Breast epithelium (tissue), 3 donors: ENCODE data around the gene CUBN.

Experiments used
- CTCF ChIP-seq, 3 donors: fragments of 450-650 bp; IDR thresholded peaks; one replicate each; pipeline ENCODE4 v1.5.1; 2016 to 2017; ENCODE audit warnings: antibody characterized with exemption in 3 of 3, mild to moderate bottlenecking in 3 of 3, moderate library complexity in 3 of 3
- POLR2A ChIP-seq: fragments of 450-650 bp; IDR thresholded peaks from one replicate; pipeline ENCODE4 v1.6.1; 2016; ENCODE audit warnings: antibody characterized with exemption, mild to moderate bottlenecking, moderate library complexity
- POLR2AphosphoS5 ChIP-seq, 3 donors: sonication (generic); formaldehyde crosslinking; IDR thresholded peaks; one replicate each; pipeline ENCODE4 v1.6.1; 2017; ENCODE audit warnings: antibody characterized with exemption in 3 of 3

- no peak for TF ChIP-seq CTCF (IDR thresholded peaks at IDR 0.05)
- TF ChIP-seq POLR2A = no peak
- no peak for TF ChIP-seq POLR2AphosphoS5 (IDR thresholded peaks at IDR 0.05)
Measured at GRCh38 chr10:16931930-16932329, 197.7 kb downstream of the CUBN start.
